Effector memory CD4-positive, alpha-beta T cell (primary cell): Measurements from ENCODE around the gene CHSY1.

Experiments
- DNase-seq, 3 donors: peaks; one replicate each; pipeline ENCODE4 v3.0.0-alpha.2; 2020
- H3K27ac ChIP-seq: 2 replicates; pipeline ENCODE4 v1.7.0; 2013; ENCODE audit warnings: mild to moderate bottlenecking, low read length, moderate library complexity; ENCODE audit not compliant: insufficient read depth, poor library complexity, severe bottlenecking
- H3K27me3 ChIP-seq: replicated peaks from 2 replicates; pipeline ENCODE4 v1.7.0; 2013; ENCODE audit warnings: mild to moderate bottlenecking, low read length; ENCODE audit not compliant: insufficient read depth, control insufficient read depth, poor library complexity, severe bottlenecking
- H3K36me3 ChIP-seq: 2 replicates; pipeline ENCODE4 v1.7.0; 2013; ENCODE audit warnings: mild to moderate bottlenecking, low read length, moderate library complexity; ENCODE audit not compliant: control insufficient read depth, insufficient read depth
- H3K4me1 ChIP-seq: 2 replicates; pipeline ENCODE4 v1.7.0; 2013; ENCODE audit warnings: low read length, mild to moderate bottlenecking; ENCODE audit not compliant: control insufficient read depth, insufficient read depth, poor library complexity, severe bottlenecking
- H3K4me3 ChIP-seq: 2 replicates; pipeline ENCODE4 v1.7.0; 2013; ENCODE audit warnings: low read length, low read depth, mild to moderate bottlenecking; ENCODE audit not compliant: insufficient read depth, poor library complexity, severe bottlenecking
- H3K9me3 ChIP-seq: 2 replicates; pipeline ENCODE4 v1.7.0; 2013; ENCODE audit warnings: mild to moderate bottlenecking, low read length, moderate library complexity; ENCODE audit not compliant: control insufficient read depth

CHSY1 gene

GRCh38 chr15:101244889-101245668, 6.8 kb downstream of the CHSY1 start:
- no peak overlapping the region for H3K4me3 ChIP-seq
- H3K36me3 ChIP-seq, result no peaks in the 10 kb centered on the region
- H3K4me1 ChIP-seq, result peaks cover 48% of the 10 kb centered on the region
- H3K9me3 ChIP-seq, result no peaks in the 10 kb centered on the region
- DNase-seq, result no peak
- H3K27me3 ChIP-seq, result no peaks in the 10 kb centered on the region
- no peak overlapping the region for H3K27ac ChIP-seq

DNA sequence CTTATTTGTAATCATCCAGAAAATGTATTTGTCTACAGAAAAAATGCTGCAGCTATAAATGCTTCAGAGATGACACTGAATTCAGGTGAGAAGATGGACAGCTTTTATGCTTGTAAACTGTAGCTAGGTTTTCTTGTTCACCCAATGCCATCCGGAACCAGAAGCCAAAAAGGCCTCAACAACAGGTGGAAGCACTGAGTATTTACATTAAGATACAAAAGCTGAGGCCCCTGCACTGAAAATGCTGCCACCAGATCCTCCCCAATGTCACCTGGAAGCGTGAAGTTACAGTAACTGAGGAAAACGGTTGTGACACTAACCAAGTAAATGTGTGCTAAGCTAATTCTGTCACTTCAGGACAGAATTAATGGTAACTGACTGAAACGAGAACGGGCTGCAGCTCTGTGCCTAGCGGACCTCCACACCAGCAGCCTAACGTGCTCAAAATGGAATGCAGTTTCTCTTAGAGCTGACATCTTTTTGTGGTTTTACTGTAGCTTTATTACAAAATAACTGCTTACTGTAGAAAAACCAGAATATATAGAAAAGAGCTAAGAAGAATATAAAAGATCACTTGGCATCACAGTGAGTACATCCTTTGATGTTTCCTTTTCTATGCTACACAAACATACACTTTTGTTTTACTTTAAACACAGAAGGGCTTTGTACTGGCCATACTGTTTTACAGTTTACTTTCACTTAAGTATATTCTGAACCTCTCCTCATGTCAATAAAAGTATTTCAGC, 7.6 kb downstream of the CHSY1 start:
- H3K9me3 ChIP-seq, result no peaks in the 10 kb centered on the region
- no peak overlapping the region for H3K4me3 ChIP-seq
- no peak overlapping the region for H3K27ac ChIP-seq
- DNase-seq, result no peak
- H3K4me1 ChIP-seq, result peaks cover 45% of the 10 kb centered on the region
- no peaks in the 10 kb centered on the region for H3K27me3 ChIP-seq
- no peaks in the 10 kb centered on the region for H3K36me3 ChIP-seq

DNA sequence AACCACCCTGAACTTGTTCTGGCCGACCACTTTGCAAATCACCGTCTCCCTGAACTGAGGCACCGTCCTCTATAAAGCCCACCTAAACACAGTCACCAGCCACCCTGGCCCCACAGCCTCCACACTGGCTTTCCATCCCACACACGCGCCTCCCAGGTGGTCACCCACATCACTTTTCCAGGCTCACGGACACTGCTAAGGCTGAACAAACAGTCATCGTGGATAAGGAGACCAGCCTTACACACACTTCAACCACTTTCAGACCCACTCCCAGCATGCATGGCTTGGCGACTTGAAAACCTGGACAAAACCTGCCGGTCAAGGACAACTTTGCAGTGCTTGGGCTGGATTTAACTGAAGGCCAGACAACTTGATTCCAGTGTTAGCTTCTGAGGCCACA, 8.4 kb downstream of the CHSY1 start:
- peaks cover 45% of the 10 kb centered on the region for H3K4me1 ChIP-seq
- no peaks in the 10 kb centered on the region for H3K9me3 ChIP-seq
- DNase-seq, result no peak
- no peaks in the 10 kb centered on the region for H3K36me3 ChIP-seq
- H3K4me3 ChIP-seq, result no peak overlapping the region
- H3K27me3 ChIP-seq, result no peaks in the 10 kb centered on the region
- no peak overlapping the region for H3K27ac ChIP-seq

- Histone ChIP-seq H3K27me3 (no peaks in the 10 kb centered on the region), H3K27ac (peak overlapping the region; percentile 3), H3K9me3 (no peaks in the 10 kb centered on the region), H3K4me1 (peaks cover 45% of the 10 kb centered on the region), H3K36me3 (no peaks in the 10 kb centered on the region), H3K4me3 (no peak overlapping the region)
- no peak for DNase-seq
Observed at GRCh38 chr15:101242999-101243336, 8.9 kb downstream of the CHSY1 start.

- Histone ChIP-seq H3K4me1 (peaks cover 39% of the 10 kb centered on the region), H3K27me3 (no peaks in the 10 kb centered on the region), H3K4me3 (no peak overlapping the region), H3K27ac (peak overlapping the region; percentile 11), H3K9me3 (no peaks in the 10 kb centered on the region), H3K36me3 (no peaks in the 10 kb centered on the region)
- DNase-seq, result peak; percentile 55 to 71 (median 55)
Observed at GRCh38 chr15:101242160-101242998, 9.5 kb downstream of the CHSY1 start.

DNA sequence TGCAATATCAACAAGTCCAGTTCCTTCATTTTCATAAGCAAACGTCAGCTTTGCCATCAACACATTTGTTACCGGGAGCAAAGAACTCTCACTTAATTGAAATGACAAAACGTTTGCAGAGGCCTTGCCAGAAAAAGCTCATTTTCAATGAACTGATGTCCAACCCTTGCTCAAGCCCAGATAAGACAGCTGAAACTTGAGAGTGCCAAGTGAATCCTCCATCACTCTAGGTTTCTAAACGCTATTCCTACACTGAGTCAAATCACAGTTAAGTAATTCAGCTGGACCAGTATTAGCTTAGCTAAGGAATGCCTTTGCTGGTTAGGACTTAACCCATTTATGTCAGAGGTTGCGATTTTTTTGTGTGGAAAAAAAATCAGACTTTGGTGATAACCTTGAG, 11.5 kb downstream of the CHSY1 start:
- no peak overlapping the region for H3K27ac ChIP-seq
- H3K36me3 ChIP-seq, result no peaks in the 10 kb centered on the region
- no peaks in the 10 kb centered on the region for H3K27me3 ChIP-seq
- no peaks in the 10 kb centered on the region for H3K9me3 ChIP-seq
- H3K4me3 ChIP-seq, result no peak overlapping the region
- DNase-seq, result no peak
- H3K4me1 ChIP-seq, result peaks cover 31% of the 10 kb centered on the region

DNA sequence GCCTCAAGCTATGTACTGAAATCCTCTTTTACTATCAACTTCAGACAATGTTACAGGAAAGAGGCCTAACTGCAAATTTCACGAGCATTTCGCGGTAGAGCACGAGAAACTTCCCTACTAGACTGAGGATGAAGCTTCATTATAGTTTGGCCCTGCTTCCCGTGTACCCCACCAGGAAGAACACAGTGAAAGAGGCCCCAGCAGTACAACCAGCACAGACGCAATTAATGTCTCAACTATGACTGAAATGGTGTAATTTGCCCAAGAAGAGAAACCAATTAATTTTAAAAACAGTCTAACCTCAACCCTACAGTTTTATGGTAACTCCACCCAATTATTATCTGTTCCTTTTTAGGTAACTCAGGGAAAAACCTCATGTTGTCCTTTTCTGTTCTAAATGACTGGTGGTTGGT, 12.1 kb downstream of the CHSY1 start:
- H3K27me3 ChIP-seq, result no peaks in the 10 kb centered on the region
- H3K36me3 ChIP-seq, result no peaks in the 10 kb centered on the region
- no peak overlapping the region for H3K27ac ChIP-seq
- H3K9me3 ChIP-seq, result no peaks in the 10 kb centered on the region
- H3K4me1 ChIP-seq, result peaks cover 28% of the 10 kb centered on the region
- DNase-seq, result no peak
- no peak overlapping the region for H3K4me3 ChIP-seq

GRCh38 chr15:101237251-101237650, 14.6 kb downstream of the CHSY1 start:
- Histone ChIP-seq H3K4me3 (no peak overlapping the region), H3K9me3 (no peaks in the 10 kb centered on the region), H3K27ac (no peak overlapping the region), H3K27me3 (no peaks in the 10 kb centered on the region), H3K4me1 (peaks cover 5% of the 10 kb centered on the region), H3K36me3 (peaks cover 3% of the 10 kb centered on the region)
- no peak for DNase-seq

DNA sequence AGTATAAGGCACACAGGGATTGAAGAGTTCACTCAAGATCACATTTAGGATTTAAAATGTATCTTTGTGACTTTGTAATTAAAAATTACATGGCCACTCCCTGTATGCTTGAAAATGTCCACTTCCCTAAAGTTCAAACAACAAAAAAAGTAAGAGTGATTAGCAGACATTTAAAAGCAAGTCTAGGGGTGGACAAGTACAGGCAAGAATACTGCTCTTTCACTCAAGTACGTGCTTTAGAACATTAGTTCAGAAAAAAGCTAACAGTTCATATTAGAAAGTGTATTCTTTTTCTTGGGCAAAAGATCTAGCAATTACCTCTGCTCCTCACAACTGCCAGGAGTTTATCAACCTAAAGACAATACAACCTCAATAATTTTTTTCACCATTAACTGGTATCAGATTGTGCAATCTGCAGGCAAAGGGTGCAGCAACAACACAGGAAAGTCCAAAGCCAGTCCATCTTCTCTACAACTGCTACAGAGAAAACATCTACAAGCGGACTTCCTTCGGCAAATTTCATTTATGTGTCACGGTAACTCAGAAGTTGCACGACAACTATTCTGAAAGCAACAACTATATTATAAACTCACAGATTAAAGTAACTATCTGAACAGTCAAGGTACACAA, 18.1 kb downstream of the CHSY1 start:
- Histone ChIP-seq H3K4me1 (no peaks in the 10 kb centered on the region), H3K27ac (no peak overlapping the region)

More for the DNA sequence above, 18.1 kb downstream of the CHSY1 start:
- H3K9me3 ChIP-seq, result no peaks in the 10 kb centered on the region
- no peak for DNase-seq
- H3K27me3 ChIP-seq, result no peaks in the 10 kb centered on the region
- peaks cover 3% of the 10 kb centered on the region for H3K36me3 ChIP-seq
- H3K4me3 ChIP-seq, result no peak overlapping the region
